Smooth muscle cell (in vitro differentiated cells): ENCODE data around the gene MYOD1. TPM values are rescaled to one million over a fixed set of nuclear protein-coding genes. Genes with fewer than 3 reads are reported as not detected.

Experiments
- DNase-seq: peaks from one replicate; lab custom pipeline; 2025; ENCODE audit not compliant: unreplicated experiment; lab: John Stamatoyannopoulos, UW
- H2AFZ ChIP-seq: fragments of 200-600 bp; sonication (generic); 2 replicates; pipeline ENCODE4 v1.6.0; 2016; ENCODE audit warnings: antibody characterized with exemption, low read depth, mild to moderate bottlenecking
- H3F3A ChIP-seq: fragments of 200-600 bp; sonication (generic); 2 replicates; pipeline ENCODE4 v1.6.0; 2017; ENCODE audit warnings: antibody characterized with exemption, low read depth
- H3K27ac ChIP-seq: fragments of 200-600 bp; sonication (generic); 2 replicates; pipeline ENCODE4 v1.5.1; 2016; ENCODE audit warnings: low read depth, mild to moderate bottlenecking
- H3K27me3 ChIP-seq: fragments of 200-600 bp; sonication (generic); 2 replicates; pipeline ENCODE4 v1.6.1; 2016; ENCODE audit warnings: low read depth, mild to moderate bottlenecking
- H3K36me3 ChIP-seq: fragments of 200-600 bp; sonication (generic); 2 replicates; pipeline ENCODE4 v1.5.1; 2016; ENCODE audit warnings: low read depth
- H3K4me1 ChIP-seq: fragments of 200-600 bp; sonication (generic); 2 replicates; pipeline ENCODE4 v1.5.1; 2016; ENCODE audit warnings: low read depth
- H3K4me2 ChIP-seq: fragments of 200-600 bp; sonication (generic); 2 replicates; pipeline ENCODE4 v1.6.0; 2016; ENCODE audit warnings: mild to moderate bottlenecking
- H3K4me3 ChIP-seq: fragments of 200-600 bp; sonication (generic); 2 replicates; pipeline ENCODE4 v1.5.1; 2016; ENCODE audit warnings: mild to moderate bottlenecking
- H3K79me2 ChIP-seq: fragments of 200-600 bp; sonication (generic); 2 replicates; pipeline ENCODE4 v1.6.0; 2016; ENCODE audit warnings: low read depth, mild to moderate bottlenecking
- H3K9ac ChIP-seq: fragments of 200-600 bp; sonication (generic); 2 replicates; pipeline ENCODE4 v1.6.0; 2016; ENCODE audit warnings: low read depth
- H3K9me3 ChIP-seq: fragments of 200-600 bp; sonication (generic); replicated peaks from 2 replicates; pipeline ENCODE4 v1.5.1; 2016; ENCODE audit warnings: low read depth
- H4K20me1 ChIP-seq: fragments of 200-600 bp; sonication (generic); 2 replicates; pipeline ENCODE4 v1.6.0; 2016; ENCODE audit warnings: low read depth
- CTCF ChIP-seq: fragments of 200-600 bp; sonication (generic); IDR thresholded peaks from 2 replicates; pipeline ENCODE4 v1.5.1; 2017; ENCODE audit warnings: borderline replicate concordance, mild to moderate bottlenecking, antibody characterized with exemption; ENCODE audit not compliant: insufficient read depth, poor library complexity, severe bottlenecking
- WGBS: methylation state at CpG from one replicate; pipeline ENCODE4 v1.1.7; 2016; ENCODE audit warnings: low lambda C conversion rate; 5-methylcytosine and 5-hydroxymethylcytosine counted together
- polyA plus RNA-seq: library from polyadenylated mRNA; unstranded; fragments of >200 nt; fragmentation: Nextera tagmentation; extraction: Ambion mirVana; gene quantifications from 2 replicates; pipeline ENCODE4 v1.2.1, GENCODE V29; 2016
- total RNA-seq: library from RNA; depleted of rRNA; stranded (reverse); fragments of >200 nt; gene quantifications from 2 replicates; pipeline ENCODE4 v1.2.3, GENCODE V29; 2014

MYOD1 gene
- total and polyA plus RNA-seq, 2 experiments from 2014 or later: not detected

GRCh38 chr11:17682848-17683247 is 36.5 kb upstream of the MYOD1 start:
- Histone ChIP-seq H3K36me3 (no peaks in the 10 kb centered on the region), H3K4me1 (no peaks in the 10 kb centered on the region), H3K4me3 (no peak overlapping the region), H4K20me1 (no peaks in the 10 kb centered on the region), H3K9ac (no peak overlapping the region), H3K9me3 (no peaks in the 10 kb centered on the region), H3K4me2 (no peak overlapping the region), H3K79me2 (no peaks in the 10 kb centered on the region), H3K27me3 (peaks cover 24% of the 10 kb centered on the region), H2AFZ (no peak overlapping the region), H3K27ac (no peak overlapping the region), H3F3A (no peaks in the 10 kb centered on the region)
- TF ChIP-seq CTCF: no peak
- DNase-seq: no peak

GRCh38 chr11:17683377-17684161 is 35.8 kb upstream of the MYOD1 start:
- no peak for DNase-seq
- Histone ChIP-seq H2AFZ (no peak overlapping the region), H3K36me3 (no peaks in the 10 kb centered on the region), H3K79me2 (no peaks in the 10 kb centered on the region), H3K27ac (no peak overlapping the region), H3K4me3 (no peak overlapping the region), H4K20me1 (no peaks in the 10 kb centered on the region), H3K4me1 (no peaks in the 10 kb centered on the region), H3K9ac (no peak overlapping the region), H3F3A (no peaks in the 10 kb centered on the region), H3K4me2 (no peak overlapping the region), H3K9me3 (no peaks in the 10 kb centered on the region), H3K27me3 (peaks cover 24% of the 10 kb centered on the region)
- no peak for TF ChIP-seq CTCF
- WGBS: 69% methylated on average over 12 of the region's 12 CpGs

GRCh38 chr11:17684550-17684949 is 34.8 kb upstream of the MYOD1 start:
- H3F3A ChIP-seq: no peaks in the 10 kb centered on the region
- 82% methylated on average over 5 of the region's 5 CpGs for WGBS

More at GRCh38 chr11:17684550-17684949, 34.8 kb upstream of the MYOD1 start:
- H2AFZ ChIP-seq: no peak overlapping the region
- H4K20me1 ChIP-seq: no peaks in the 10 kb centered on the region
- H3K9me3 ChIP-seq: no peaks in the 10 kb centered on the region
- TF ChIP-seq CTCF: no peak
- H3K4me2 ChIP-seq: no peak overlapping the region
- no peak overlapping the region for H3K27ac ChIP-seq
- no peak for DNase-seq
- H3K79me2 ChIP-seq: no peaks in the 10 kb centered on the region
- no peaks in the 10 kb centered on the region for H3K4me1 ChIP-seq
- H3K27me3 ChIP-seq: peaks cover 24% of the 10 kb centered on the region
- no peaks in the 10 kb centered on the region for H3K36me3 ChIP-seq
- H3K4me3 ChIP-seq: no peak overlapping the region
- no peak overlapping the region for H3K9ac ChIP-seq
